NCI-H526 treated with DMSO at 0.1 percent for 48 hours (cell line): ENCODE results near the gene NOP14.
"Not testable (repeated sequence)": the region's sequence is repeated elsewhere in the genome, so short reads cannot be mapped to it uniquely, and the experiment has no call there.

Source experiments
- DNase-seq: peaks from one replicate; lab custom pipeline; 2025; lab: John Stamatoyannopoulos, UW

The NOP14 gene

GRCh38 chr4:2942532-2943363, 20.5 kb downstream of the NOP14 start:
- DNase-seq, result no peak

GRCh38 chr4:2942037-2942531, 21.1 kb downstream of the NOP14 start:
- DNase-seq, result no peak

- no peak for DNase-seq
These were observed 21.8 kb downstream of the NOP14 start for GRCh38 chr4:2941138-2942036.

GRCh38 chr4:2940267-2941137, 22.7 kb downstream of the NOP14 start:
- DNase-seq, result no peak

GRCh38 chr4:2939383-2940243, 23.6 kb downstream of the NOP14 start:
- no peak for DNase-seq

- DNase-seq, result no peak
These were observed 24.3 kb downstream of the NOP14 start for GRCh38 chr4:2938906-2939305.

- DNase-seq, result not testable (repeated sequence)
These were observed 24.8 kb downstream of the NOP14 start for GRCh38 chr4:2938411-2938810.

GRCh38 chr4:2937986-2938385, 25.2 kb downstream of the NOP14 start:
- no peak for DNase-seq

GRCh38 chr4:2937146-2937857, 25.9 kb downstream of the NOP14 start:
- DNase-seq, result peak; percentile 25

GRCh38 chr4:2936773-2937145, 26.4 kb downstream of the NOP14 start:
- no peak for DNase-seq

- DNase-seq, result no peak
These were observed 27.2 kb downstream of the NOP14 start for GRCh38 chr4:2935762-2936743.

GRCh38 chr4:2934813-2935761, 28.1 kb downstream of the NOP14 start:
- DNase-seq, result peak; percentile 70

GRCh38 chr4:2934077-2934812, 29.0 kb downstream of the NOP14 start:
- DNase-seq, result no peak

GRCh38 chr4:2933566-2934076, 29.6 kb downstream of the NOP14 start:
- no peak for DNase-seq

GRCh38 chr4:2932951-2933565, 30.1 kb downstream of the NOP14 start:
- no peak for DNase-seq

- DNase-seq, result no peak
These were observed 30.8 kb downstream of the NOP14 start for GRCh38 chr4:2932321-2932950.
